Common myeloid progenitor, CD34-positive (primary cell): ENCODE measurements around the gene RNF123.

Experiments
- CTCF ChIA-PET: fragments of 350-600 bp; sonication (Branson Sonifier 250); formaldehyde crosslinking; loops from one replicate; lab custom pipeline; 2021; ENCODE audit warnings: antibody characterized with exemption; lab: Charles Lee
- POLR2A ChIA-PET: fragments of 350-600 bp; sonication (Branson Sonifier 250); formaldehyde crosslinking; loops from one replicate; lab custom pipeline; 2021; ENCODE audit warnings: antibody characterized with exemption; lab: Charles Lee
- DNase-seq, 3 donors: peaks; one replicate each; pipeline versions ENCODE4 v3.0.0 to v3.0.0-alpha.2; 2013
- H3K27ac ChIP-seq, 2 experiments: 1 replicate in 1 of 2; 2 replicates in 1 of 2; pipeline ENCODE4 v1.7.0; 2013; ENCODE audit warnings: inconsistent platforms in 2 of 2, low read length in 2 of 2, mild to moderate bottlenecking in 2 of 2, low read depth in 1 of 2, moderate library complexity in 1 of 2; ENCODE audit not compliant: severe bottlenecking in 2 of 2, insufficient read depth in 1 of 2, poor library complexity in 1 of 2
- H3K27me3 ChIP-seq, 5 experiments: replicated peaks in 2 of 5; 1 replicate in 3 of 5; 2 replicates in 2 of 5; pipeline versions ENCODE4 v1.6.1 to v1.7.0; 2013; ENCODE audit warnings: low read length in 4 of 5, mild to moderate bottlenecking in 2 of 5, moderate library complexity in 2 of 5, inconsistent platforms in 1 of 5; ENCODE audit not compliant: insufficient read depth in 5 of 5, control insufficient read depth in 4 of 5
- H3K36me3 ChIP-seq, 4 experiments: 1 replicate in 2 of 4; 2 replicates in 2 of 4; pipeline versions ENCODE4 v1.6.1 to v1.7.0; 2013; ENCODE audit warnings: low read length in 3 of 4, control low read depth in 1 of 4, mild to moderate bottlenecking in 1 of 4; ENCODE audit not compliant: control insufficient read depth in 4 of 4, insufficient read depth in 4 of 4
- H3K4me1 ChIP-seq, 4 experiments: 1 replicate in 3 of 4; 2 replicates in 1 of 4; pipeline versions ENCODE4 v1.6.1 to v1.7.1; 2013; ENCODE audit warnings: low read length in 3 of 4, mild to moderate bottlenecking in 3 of 4, control low read depth in 1 of 4, inconsistent platforms in 1 of 4, moderate library complexity in 1 of 4; ENCODE audit not compliant: control insufficient read depth in 4 of 4, insufficient read depth in 4 of 4; ENCODE audit errors: control extremely low read depth in 1 of 4
- H3K4me3 ChIP-seq, 7 experiments: 1 replicate in 4 of 7; 2 replicates in 3 of 7; pipeline versions ENCODE4 v1.5.1 to v1.7.0; 2013; ENCODE audit warnings: mild to moderate bottlenecking in 7 of 7, low read length in 6 of 7, moderate library complexity in 6 of 7, inconsistent platforms in 2 of 7, low read depth in 2 of 7, control low read depth in 1 of 7; ENCODE audit not compliant: insufficient read depth in 4 of 7, control insufficient read depth in 1 of 7; ENCODE audit errors: extremely low read depth in 1 of 7
- H3K9me3 ChIP-seq, 5 experiments: 1 replicate in 4 of 5; 2 replicates in 1 of 5; pipeline versions ENCODE4 v1.6.1 to v1.7.1; 2013; ENCODE audit warnings: low read length in 4 of 5, mild to moderate bottlenecking in 2 of 5, inconsistent platforms in 1 of 5, low read depth in 1 of 5, moderate library complexity in 1 of 5; ENCODE audit not compliant: control insufficient read depth in 4 of 5, insufficient read depth in 2 of 5; ENCODE audit errors: control extremely low read depth in 1 of 5
- WGBS: methylation state at CpG from one replicate; pipeline ENCODE4 v1.1.5; 2013; ENCODE audit not compliant: insufficient coverage; 5-methylcytosine and 5-hydroxymethylcytosine counted together

Gene RNF123

GRCh38 chr3:49665822-49666519 is 23.4 kb upstream of the RNF123 start:
- WGBS: 100% methylated on average over 2 of the region's 6 CpGs
- Histone ChIP-seq H3K36me3 (no peaks in the 10 kb centered on the region), H3K4me3 (no peak overlapping the region), H3K9me3 (no peaks in the 10 kb centered on the region), H3K27me3 (no peaks in the 10 kb centered on the region), H3K27ac (no peak overlapping the region), H3K4me1 (peaks cover 0 to 3% (median 0%) of the 10 kb centered on the region in 4 experiments)
- POLR2A ChIA-PET: no interaction called here
- DNase-seq: no peak
- CTCF ChIA-PET: interaction anchor here (1.0 to 3.2 kb wide), 3 partner anchors 10 to 126 kb away, joined by 3 to 13 read pairs (median 3); no protein-coding TSS in a partner anchor

- Histone ChIP-seq H3K4me1 (peaks cover 0 to 3% (median under 1%) of the 10 kb centered on the region in 4 experiments), H3K36me3 (no peaks in the 10 kb centered on the region), H3K27ac (no peak overlapping the region), H3K27me3 (no peaks in the 10 kb centered on the region), H3K4me3 (no peak overlapping the region), H3K9me3 (no peaks in the 10 kb centered on the region)
- 100% methylated on average over 4 of the region's 8 CpGs for WGBS
- POLR2A ChIA-PET: no interaction called here
- CTCF ChIA-PET: interaction anchor here (0.5 to 3.2 kb wide), 3 partner anchors 9 to 128 kb away, joined by 3 to 13 read pairs (median 4); no protein-coding TSS in a partner anchor
- DNase-seq: no peak
Observed at GRCh38 chr3:49666592-49666991, 22.8 kb upstream of the RNF123 start.

GRCh38 chr3:49667701-49668413 is 21.5 kb upstream of the RNF123 start:
- no peak overlapping the region for H3K27ac ChIP-seq
- DNase-seq: no peak
- WGBS: 92% methylated on average over 25 of the region's 25 CpGs
- peaks cover 0 to 9% (median 5%) of the 10 kb centered on the region in 4 experiments for H3K4me1 ChIP-seq
- H3K9me3 ChIP-seq: no peaks in the 10 kb centered on the region
- H3K27me3 ChIP-seq: no peaks in the 10 kb centered on the region
- ChIA-PET CTCF (interaction anchor here (0.5 to 3.2 kb wide), 2 partner anchors 128 to 953 kb away, joined by 3 to 13 read pairs; no protein-coding TSS in a partner anchor), POLR2A (no interaction called here)
- H3K36me3 ChIP-seq: no peaks in the 10 kb centered on the region
- H3K4me3 ChIP-seq: no peak overlapping the region

- H3K9me3 ChIP-seq: no peaks in the 10 kb centered on the region
- WGBS: 62% methylated on average over 5 of the region's 5 CpGs
- peaks cover 0 to 14% (median 10%) of the 10 kb centered on the region in 4 experiments for H3K4me1 ChIP-seq
- peak in 2 of 3 donors; percentile 27 to 39 for DNase-seq
- H3K4me3 ChIP-seq: no peak overlapping the region
- no peaks in the 10 kb centered on the region for H3K27me3 ChIP-seq
- H3K36me3 ChIP-seq: no peaks in the 10 kb centered on the region
- CTCF ChIA-PET: interaction anchor here (0.5 to 3.2 kb wide), 5 partner anchors 9 to 954 kb away, joined by 3 to 20 read pairs (median 4); no protein-coding TSS in a partner anchor
- H3K27ac ChIP-seq: no peak overlapping the region
- POLR2A ChIA-PET: no interaction called here
Observed at GRCh38 chr3:49668414-49668797, 21.0 kb upstream of the RNF123 start.

GRCh38 chr3:49668861-49669260 is 20.5 kb upstream of the RNF123 start:
- CTCF ChIA-PET: interaction anchor here (0.8 to 2.0 kb wide), 7 partner anchors 9 to 130 kb away, joined by 3 to 20 read pairs (median 3); no protein-coding TSS in a partner anchor
- no peak overlapping the region for H3K4me3 ChIP-seq
- H3K9me3 ChIP-seq: no peaks in the 10 kb centered on the region
- H3K36me3 ChIP-seq: no peaks in the 10 kb centered on the region
- no peaks in the 10 kb centered on the region for H3K27me3 ChIP-seq
- DNase-seq: no peak
- no peak overlapping the region for H3K27ac ChIP-seq
- POLR2A ChIA-PET: no interaction called here
- peaks cover 0 to 15% (median 12%) of the 10 kb centered on the region in 4 experiments for H3K4me1 ChIP-seq
- WGBS: 100% methylated on average over 3 of the region's 5 CpGs

GRCh38 chr3:49669352-49669751 is 20.0 kb upstream of the RNF123 start:
- no peak for DNase-seq
- Histone ChIP-seq H3K27ac (no peak overlapping the region), H3K4me3 (no peak overlapping the region), H3K4me1 (peaks cover 0 to 15% (median 13%) of the 10 kb centered on the region in 4 experiments), H3K9me3 (no peaks in the 10 kb centered on the region), H3K36me3 (no peaks in the 10 kb centered on the region), H3K27me3 (no peaks in the 10 kb centered on the region)
- ChIA-PET POLR2A (interaction anchor here (0.6 kb wide), 1 partner anchor 165 kb away, joined by 3 read pairs; no protein-coding TSS in a partner anchor), CTCF (interaction anchor here (0.7 to 2.0 kb wide), 7 partner anchors 9 to 130 kb away, joined by 3 to 20 read pairs (median 3); no protein-coding TSS in a partner anchor)
- 90% methylated on average over 3 of the region's 3 CpGs for WGBS
